Measurements from ENCODE around the gene NKG7. TPM values are rescaled to one million over a fixed set of nuclear protein-coding genes. Genes with fewer than 3 reads are reported as not detected.

The NKG7 gene
- total and polyA plus RNA-seq, 2 of the 13 experiments (the other 11 are each of a cell fraction or from before 2014, with no cell fraction given) = 0.40 TPM; not detected in 1

DNA sequence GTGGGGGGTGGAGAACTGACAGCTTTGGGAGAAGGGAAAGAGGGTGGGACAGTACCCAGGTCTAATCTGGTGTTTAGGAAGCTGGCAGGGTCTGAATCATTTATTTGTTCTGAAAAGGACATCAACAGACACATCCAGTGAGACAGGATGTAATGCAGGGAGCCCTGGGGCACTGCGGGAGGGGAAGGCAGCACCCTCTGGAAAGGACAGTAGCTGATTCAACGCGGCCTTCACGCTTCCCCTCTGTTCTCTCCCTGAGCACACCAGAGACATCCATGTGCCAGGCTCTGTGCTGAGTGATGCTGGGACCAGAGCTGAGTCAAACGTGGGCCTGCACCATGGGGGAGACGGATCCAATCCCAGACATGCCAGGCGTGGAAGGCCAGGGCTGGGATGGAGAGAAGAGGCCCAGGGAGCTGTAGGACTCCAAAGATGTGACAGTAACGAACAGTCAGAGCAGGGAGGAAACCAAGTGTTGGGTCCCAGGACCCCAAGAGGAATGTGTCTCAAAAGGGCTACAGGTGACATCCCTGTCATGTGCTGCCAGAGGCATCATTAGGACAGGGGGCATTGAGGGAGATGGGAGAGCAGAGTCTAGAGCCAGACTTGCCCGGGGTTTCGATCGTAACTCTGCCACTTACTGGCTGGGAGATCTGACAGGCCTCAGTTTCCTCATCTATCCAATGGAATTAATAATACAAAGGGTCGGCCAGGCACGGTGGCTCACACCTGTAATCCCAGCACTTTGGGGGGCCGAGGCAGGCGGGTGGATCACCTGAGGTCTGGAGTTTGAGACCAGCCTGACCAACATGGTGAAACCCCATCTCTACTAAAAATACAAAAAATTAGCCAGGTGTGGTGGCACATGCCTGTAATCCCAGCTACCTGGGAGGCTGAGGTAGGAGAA is 8.0 kb downstream of the NKG7 start (continued):
- TF ChIP-seq UBTF (CRISPR knock-in tag; IDR thresholded peaks at IDR 0.05) (peak; percentile 54), RBM22 (optimal IDR thresholded peaks at IDR 0.05; ENCODE audit: low read length) (peak; percentile 81), ZNF788 (CRISPR knock-in tag; IDR thresholded peaks at IDR 0.05; ENCODE audit: borderline replicate concordance) (0 out of 2 replicates have a peak, but pooled peaks have one; percentile 23), ZNF331 (CRISPR knock-in tag; IDR thresholded peaks at IDR 0.05) (peak; percentile 25; the same call in 1 of the 2 replicates), ZNF263 (CRISPR knock-in tag; IDR thresholded peaks at IDR 0.05) (0 out of 2 replicates have a peak, but pooled peaks have one; percentile 10), PAX8 (CRISPR knock-in tag; IDR thresholded peaks at IDR 0.05; ENCODE audit: borderline replicate concordance) (no peak), ZBTB38 (CRISPR knock-in tag; IDR thresholded peaks at IDR 0.05) (peak; percentile 52), ZNF687 (CRISPR knock-in tag; IDR thresholded peaks at IDR 0.05) (peak; percentile 92), ZNF350 (CRISPR knock-in tag; IDR thresholded peaks at IDR 0.05; ENCODE audit: borderline replicate concordance, low read depth) (peak; percentile 39; the same call in 1 of the 2 replicates), ZNF768 (CRISPR knock-in tag; IDR thresholded peaks at IDR 0.05) (peak; percentile 55; the same call in 1 of the 2 replicates), ELF3 (CRISPR knock-in tag; IDR thresholded peaks at IDR 0.05) (peak; percentile 39; the same call in 1 of the 2 replicates), RXRB (CRISPR knock-in tag; IDR thresholded peaks at IDR 0.05; ENCODE audit: borderline replicate concordance) (peak; percentile 36; the same call in 1 of the 2 replicates), SNAPC2 (CRISPR knock-in tag; IDR thresholded peaks at IDR 0.05) (no peak), ZNF782 (CRISPR knock-in tag; IDR thresholded peaks at IDR 0.05; ENCODE audit: borderline replicate concordance) (peak; percentile 44; the same call in 1 of the 2 replicates), FOXM1 (CRISPR knock-in tag; IDR thresholded peaks at IDR 0.05) (no peak), RBFOX2 (IDR thresholded peaks at IDR 0.05; ENCODE audit: low read depth, low read length) (peak; percentile 76), FOXP1 (IDR thresholded peaks at IDR 0.05) (no peak), FOXP1 (CRISPR knock-in tag; IDR thresholded peaks at IDR 0.05) (0 out of 2 replicates have a peak, but pooled peaks have one; percentile 27)
- TF ChIP-seq, protein P1, sequence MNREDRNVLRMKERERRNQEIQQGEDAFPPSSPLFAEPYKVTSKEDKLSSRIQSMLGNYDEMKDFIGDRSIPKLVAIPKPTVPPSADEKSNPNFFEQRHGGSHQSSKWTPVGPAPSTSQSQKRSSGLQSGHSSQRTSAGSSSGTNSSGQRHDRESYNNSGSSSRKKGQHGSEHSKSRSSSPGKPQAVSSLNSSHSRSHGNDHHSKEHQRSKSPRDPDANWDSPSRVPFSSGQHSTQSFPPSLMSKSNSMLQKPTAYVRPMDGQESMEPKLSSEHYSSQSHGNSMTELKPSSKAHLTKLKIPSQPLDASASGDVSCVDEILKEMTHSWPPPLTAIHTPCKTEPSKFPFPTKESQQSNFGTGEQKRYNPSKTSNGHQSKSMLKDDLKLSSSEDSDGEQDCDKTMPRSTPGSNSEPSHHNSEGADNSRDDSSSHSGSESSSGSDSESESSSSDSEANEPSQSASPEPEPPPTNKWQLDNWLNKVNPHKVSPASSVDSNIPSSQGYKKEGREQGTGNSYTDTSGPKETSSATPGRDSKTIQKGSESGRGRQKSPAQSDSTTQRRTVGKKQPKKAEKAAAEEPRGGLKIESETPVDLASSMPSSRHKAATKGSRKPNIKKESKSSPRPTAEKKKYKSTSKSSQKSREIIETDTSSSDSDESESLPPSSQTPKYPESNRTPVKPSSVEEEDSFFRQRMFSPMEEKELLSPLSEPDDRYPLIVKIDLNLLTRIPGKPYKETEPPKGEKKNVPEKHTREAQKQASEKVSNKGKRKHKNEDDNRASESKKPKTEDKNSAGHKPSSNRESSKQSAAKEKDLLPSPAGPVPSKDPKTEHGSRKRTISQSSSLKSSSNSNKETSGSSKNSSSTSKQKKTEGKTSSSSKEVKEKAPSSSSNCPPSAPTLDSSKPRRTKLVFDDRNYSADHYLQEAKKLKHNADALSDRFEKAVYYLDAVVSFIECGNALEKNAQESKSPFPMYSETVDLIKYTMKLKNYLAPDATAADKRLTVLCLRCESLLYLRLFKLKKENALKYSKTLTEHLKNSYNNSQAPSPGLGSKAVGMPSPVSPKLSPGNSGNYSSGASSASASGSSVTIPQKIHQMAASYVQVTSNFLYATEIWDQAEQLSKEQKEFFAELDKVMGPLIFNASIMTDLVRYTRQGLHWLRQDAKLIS (CRISPR knock-in tag; IDR thresholded peaks at IDR 0.05) = peak; percentile 60; the same call in 1 of the 2 replicates

Data from HepG2 (cell line).